ENCODE measurements around the gene KSR1.

The KSR1 gene

DNA sequence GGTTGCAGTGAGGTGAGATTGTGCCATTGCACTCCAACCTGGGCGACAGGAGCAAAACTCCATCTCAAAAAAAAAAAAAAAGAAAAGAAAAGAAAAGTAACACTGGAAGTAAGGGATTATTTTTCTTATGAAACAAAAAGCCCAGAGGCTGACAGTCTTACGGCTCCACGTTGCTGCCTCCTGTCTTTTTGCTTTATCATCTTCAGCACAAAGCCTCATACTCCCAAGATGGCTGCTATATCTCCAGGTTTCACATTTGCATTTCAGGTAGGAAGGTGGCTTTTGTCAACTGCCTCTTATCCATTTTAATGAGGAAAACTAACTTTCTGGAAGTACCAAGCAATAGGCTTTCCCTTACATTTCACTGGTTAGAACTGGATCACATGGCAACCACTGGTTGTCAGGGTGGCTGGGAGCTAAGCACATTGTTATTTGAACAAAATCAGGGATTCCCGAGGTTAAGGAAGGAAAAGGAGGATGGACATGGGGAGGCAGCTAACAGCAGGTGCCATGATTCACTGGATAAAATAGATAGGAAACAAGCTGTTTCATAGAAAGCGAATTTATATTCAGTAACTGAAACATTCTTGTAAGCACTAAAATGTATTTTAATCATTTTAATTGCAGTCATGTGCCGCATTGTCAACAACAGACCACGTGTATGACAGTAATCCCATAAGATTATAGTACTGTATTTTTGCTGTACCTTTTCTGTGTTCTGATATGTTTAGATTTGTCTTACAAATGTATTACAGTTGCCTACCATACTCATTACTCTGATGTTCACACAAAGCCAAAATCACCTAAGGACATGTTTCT lies 58.6 kb downstream of the KSR1 start:
- no peak for DNase-seq (ENCODE audit: low read depth)

DNA sequence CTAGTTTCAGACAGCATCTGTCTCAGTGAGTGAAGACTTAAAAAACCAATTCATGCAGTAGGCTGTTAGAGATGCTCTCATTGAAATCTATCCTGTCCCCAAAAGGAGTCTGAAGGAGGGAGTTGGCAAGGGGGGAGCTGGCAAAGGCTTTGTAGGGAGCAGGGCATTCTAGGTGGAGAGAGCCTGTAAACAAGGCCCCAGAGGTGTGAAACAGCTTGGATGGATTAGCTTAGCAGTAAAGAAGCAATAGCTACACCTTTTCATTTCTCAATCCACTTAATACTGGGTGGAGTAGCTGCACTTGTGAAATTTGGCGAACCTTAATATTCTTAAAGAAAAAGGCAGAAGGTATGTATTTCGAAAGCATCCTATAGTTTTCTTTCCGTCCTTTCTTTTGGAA lies 61.8 kb downstream of the KSR1 start:
- no peak for DNase-seq (ENCODE audit: low read depth)

DNA sequence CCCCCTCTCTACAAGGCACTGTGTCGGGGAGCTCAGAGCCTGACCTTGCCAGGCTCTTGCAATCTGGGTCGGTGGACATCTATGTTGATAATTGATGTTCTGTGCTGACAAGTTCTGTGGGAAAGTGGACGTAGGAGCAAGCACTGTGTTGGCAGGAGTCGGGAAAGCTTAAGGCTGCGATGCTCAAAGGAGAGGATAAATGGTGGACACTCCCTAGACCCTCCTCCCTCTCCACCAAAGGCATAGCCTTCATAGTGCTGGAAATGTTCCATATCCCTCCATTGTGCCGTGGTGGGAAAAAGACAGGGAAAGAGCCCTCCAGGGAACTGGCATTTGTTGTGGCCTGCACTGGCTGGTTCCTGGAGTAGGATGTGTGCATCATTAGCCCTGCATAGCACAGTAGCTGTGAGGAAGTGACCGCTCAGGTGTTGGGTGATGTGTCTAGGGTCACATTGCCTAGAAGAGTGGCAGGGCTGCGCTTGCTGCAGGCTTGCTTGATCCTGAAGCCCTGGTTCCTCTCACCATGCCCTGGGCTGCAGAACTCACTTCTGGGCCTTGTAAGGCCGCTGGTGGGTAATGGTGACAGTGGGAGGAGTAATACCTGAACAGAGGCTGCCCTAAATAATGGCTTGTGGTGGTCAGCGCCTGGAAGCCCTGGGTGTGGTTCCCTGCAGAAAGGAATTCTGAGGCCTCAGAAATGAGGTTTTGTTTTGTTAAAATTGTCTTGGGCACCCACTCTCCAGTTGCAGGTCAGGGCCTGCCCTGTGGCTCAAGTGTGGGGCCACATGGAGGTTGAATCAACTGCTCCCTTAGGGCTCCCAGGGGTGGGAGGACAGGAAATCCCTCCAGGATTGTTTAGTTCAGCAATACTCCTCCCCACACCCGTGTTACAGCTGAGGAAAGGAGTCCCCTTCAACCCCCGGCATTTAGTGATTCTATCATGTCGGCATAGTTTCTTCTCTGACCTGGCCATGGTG lies 62.6 kb downstream of the KSR1 start:
- DNase-seq (ENCODE audit: low read depth): no peak

DNA sequence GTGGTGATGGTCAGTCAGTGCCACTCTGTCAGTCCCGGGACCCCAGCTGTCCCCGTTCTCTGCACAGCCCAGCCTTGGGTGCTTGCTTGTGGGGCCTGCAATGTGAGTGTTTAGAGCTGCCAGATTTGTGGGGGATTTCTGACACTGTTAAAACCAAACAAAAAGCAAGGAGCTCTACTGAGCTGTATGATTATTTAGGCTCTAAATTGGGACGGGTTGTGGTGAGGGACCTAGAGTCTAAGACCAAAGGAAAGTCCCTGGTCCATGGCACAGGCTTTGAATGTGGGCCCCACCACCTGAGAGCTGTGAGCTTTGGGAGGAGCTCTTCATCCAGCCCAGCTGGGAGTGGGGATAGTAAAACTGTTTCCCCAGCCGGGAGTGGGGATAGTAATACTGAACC lies 63.3 kb downstream of the KSR1 start:
- DNase-seq (ENCODE audit: low read depth): no peak

DNA sequence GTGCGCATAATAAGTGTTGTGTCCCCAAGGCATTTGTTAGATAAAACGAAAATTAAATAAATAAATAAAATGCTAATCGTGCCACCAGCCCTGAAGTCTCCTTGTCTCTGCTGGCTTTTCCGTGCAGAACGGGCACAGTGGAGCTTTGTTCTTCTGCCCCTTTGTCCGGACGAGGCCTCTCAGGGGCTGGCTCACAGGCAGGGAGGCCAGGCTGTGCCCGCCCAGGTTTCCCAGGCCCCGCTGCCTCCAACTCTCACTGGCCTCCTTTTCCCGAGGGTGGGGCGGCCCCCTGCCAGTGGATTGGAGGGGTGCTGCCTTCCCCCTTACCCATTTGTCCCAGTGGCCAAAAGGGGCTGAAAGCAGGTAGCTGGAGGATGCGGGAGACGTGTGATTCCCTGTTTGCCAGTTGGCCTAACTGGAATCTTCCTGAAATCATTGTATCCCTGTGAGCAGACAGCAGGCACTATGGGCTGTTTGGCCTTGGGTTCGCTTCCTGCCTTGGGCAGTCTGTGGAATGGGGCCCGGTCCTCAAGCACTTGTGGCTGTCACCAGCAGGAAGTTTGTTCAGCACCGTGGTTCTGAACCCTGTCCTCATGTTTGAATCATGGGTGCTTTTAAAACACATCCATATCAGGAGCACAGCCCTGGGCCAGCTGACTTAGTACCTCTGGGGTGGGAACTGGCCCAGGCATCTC lies 64.4 kb downstream of the KSR1 start:
- DNase-seq (ENCODE audit: low read depth): no peak

DNA sequence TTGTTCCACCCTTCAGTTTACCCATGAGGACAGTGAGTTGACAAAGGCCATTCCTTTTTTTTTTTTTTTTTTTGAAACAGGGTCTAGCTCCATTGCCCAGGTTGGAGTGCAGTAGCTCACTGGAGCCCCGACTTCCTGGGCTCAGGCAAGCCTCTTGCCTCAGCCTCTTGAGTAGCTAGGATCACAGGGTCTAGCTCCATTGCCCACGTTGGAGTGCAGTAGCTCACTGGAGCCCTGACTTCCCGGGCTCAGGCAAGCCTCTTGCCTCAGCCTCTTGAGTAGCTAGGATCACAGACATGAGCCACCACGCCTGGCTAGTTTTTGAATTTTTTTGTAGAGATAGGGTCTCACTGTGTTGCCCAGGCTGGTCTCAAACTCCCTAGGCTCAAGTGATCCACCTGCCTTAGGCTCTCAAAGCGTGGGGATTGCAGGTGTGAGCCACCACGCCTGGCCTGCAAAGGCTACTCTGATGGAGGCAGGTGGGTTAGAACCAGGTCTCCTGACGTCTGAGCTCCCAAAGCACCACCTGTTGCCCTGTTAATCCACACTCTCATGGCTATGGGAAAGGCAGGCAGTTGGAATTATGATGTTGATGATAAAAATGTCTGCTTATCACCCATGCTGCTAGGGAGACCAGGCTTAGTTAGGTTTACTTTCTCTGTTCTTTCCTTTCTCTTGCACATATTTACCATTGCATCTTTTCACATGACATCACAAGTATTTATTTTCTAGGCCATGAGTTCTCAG lies 65.2 kb downstream of the KSR1 start:
- no peak for DNase-seq (ENCODE audit: low read depth)

DNA sequence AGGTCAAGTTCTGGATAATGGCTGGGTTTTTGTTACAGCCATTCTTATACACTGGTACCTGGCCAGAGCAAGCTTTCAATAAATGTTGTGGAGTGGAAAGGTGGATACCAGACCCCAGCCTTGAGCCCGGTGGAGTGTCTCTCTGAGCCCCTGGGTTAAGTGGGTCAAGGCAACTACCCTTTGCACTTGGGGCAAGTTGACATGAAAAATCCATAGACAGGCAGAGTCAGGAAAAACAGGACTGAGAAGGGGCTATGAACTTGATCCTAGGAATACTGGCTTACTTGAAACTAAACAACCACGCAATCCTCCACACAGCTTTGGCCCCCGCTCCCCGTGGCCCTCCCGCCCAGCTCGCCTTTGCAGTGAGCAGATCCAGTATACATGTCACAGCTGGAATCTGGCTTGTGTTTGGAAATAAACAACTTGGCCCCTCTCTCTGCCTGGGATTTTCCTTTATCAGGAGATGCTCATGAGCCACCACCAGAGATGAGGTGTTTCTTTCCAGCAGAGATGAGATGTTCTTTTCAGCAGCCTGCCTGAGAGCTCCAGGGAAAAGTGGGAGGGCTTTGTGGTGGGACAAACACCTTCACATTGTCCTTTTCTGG lies 65.9 kb downstream of the KSR1 start:
- no peak for DNase-seq (ENCODE audit: low read depth)

DNA sequence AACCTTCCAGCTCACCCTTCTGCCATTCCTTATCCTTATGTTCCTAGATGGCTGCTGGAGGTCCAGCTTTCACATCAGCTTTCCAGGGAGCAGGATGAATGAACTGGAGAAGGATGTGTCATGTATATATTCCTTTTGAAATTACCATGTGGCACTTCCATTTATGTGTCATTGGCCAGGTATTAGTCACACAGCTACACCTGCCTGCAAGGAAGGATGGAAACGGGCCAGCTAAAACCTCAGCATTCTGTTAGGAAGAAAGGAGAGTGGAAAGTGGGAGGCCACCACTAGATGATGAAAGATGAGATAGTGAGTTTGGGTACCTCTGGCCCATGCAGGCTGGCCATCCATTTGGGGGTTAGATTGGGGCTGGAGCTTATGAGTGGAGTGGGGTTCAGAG lies 67.5 kb downstream of the KSR1 start:
- no peak for DNase-seq (ENCODE audit: low read depth)

DNA sequence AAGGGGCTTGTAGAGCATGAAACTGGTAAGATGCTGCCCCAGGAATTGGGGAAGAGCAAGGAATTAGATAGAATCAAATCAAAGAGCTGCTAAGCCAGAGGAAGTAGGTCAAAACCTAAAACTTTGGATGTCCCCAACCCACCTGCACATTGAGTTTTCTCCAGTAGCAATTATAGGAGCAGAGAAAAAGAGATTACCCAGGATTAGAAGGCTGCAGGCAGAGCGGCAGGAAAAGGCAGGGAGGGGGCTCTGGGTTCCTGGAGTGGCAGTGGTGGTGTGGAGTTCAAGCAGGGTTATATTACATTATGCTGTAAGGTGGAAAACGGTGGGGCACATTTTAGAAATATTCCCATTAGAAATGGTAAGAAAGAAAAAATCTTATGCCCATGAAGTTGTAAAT lies 68.3 kb downstream of the KSR1 start:
- no peak for DNase-seq (ENCODE audit: low read depth)

DNA sequence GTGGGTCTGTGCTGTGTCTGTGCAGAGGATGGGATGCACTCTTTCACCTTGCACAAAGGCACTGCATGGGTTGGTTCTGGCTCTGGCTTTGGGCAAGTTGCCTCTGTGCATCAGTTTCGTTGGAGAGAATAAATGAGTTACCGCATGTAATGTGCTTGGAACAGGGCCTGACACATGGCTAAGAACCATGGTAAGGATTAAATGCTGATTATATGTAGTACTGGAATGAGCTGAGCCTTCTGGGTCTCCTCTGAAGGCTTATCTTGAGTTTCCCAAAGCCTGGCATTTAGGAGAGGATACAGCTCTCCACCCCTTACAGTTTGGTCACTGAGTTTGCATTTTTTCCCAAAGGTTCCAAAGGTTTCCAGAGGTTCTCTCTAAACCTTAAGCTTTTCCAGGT lies 69.1 kb downstream of the KSR1 start:
- DNase-seq (ENCODE audit: low read depth): no peak

DNA sequence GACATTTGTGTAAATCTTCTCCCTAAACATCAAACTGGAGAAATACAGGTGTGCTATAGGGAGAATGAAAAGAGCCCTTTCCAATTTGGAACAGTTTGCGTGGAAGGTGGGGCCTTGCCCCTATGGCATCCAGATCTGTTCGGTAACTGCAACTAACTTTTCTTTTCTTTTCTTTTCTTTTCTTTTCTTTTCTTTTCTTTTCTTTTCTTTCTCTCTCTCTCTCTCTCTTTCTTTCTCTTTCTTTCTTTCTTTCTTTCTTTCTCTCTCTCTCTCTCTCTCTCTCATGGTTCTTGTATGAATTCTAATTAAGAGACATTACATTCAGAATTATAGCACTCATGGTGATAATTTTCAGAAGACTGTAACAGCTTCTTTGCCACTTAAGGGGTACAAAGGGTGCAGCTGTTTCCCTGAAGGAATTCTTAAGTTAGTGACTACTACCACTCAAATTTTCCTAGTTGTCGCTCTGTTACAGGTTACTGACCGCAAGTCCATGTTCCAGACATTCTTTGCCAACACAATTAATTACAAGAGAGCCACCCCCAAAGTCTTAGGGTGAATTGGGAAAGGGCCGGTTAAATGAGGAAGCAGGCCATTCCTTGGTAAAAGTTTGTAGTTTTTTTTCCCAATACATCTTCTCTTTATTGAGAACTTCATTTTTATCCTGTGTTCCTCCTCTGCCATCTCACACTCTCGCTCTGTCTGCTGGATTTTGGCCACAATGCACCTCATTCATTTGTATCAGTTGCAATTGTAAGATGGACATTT lies 69.8 kb downstream of the KSR1 start:
- DNase-seq (ENCODE audit: low read depth): no peak

DNA sequence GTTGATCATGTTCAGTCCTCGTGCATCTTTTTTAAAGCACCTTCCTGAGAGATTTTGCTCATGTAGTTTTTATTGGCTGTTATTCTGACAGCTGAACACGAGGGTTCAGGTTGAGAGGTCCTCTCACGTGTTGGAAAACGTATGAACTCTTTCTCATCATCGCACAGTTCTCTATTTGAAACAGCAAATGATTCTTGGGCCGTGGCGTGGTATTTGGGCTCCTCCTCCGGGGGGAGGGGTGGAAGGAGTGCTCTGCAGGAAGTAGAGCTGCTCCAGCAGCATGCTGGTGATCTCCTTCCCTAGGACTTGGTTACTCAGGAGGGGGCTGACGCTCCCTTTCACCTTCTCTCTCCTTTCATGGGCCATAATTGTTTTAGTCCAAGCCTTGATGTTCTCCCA lies 70.4 kb downstream of the KSR1 start:
- no peak for DNase-seq (ENCODE audit: low read depth)

DNA sequence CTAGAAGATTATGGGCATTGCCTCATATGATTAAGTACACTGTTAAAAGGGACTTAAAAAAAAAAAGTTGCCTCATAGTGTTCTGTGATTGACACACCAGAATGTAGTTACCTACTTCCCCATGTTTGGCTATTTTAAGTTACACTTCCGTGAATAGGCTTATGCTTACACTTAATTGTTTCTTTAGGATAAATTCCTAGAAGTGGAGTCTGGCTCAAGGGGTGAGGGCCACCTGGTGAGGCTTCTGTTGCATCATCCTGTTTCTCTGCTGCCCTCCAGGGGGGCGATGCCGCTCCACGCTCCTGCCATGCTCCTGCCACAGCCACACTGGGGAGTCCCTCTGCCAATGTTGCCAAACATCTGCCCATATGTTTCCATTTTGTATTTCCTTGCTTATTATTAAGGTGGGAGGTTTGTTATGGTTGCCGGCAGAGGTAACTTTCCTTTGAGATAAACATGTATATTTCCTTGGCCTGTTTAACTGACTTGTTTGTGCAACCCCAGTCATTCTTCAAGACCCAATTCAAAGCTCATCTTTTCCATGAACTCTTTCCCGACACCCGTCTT lies 73.1 kb downstream of the KSR1 start:
- no peak for DNase-seq (ENCODE audit: low read depth)

DNA sequence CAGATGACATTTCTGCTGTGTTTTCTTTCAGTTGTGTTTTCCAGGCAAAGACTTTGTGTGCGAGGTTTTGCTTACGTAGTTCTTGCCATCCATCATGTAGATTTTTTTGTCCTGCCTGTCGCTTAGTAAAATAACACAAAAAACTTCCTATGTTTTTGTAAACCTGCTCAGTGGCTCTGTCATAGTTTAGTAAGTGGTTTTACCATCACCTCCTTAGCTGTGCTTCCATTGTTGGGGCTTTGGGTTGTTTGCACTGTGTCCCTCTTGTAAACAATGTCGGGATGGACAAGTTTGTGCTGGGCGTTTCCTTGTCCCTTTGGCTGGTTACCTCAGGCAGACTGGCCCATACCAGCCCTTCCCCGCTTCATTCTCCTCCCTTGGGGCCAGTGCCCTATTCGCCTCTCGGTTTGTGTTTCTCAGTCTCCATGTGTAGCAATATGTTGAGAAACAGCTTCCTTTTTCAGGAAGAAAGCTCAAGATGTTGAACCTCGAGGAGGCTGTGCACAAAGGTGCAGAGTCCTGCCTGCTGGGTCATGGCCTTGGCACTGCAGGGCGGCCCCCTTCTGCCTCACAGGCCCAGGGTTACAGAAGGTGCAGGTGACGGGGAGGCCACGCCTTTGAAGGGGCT lies 74.6 kb downstream of the KSR1 start:
- no peak for DNase-seq (ENCODE audit: low read depth)

DNA sequence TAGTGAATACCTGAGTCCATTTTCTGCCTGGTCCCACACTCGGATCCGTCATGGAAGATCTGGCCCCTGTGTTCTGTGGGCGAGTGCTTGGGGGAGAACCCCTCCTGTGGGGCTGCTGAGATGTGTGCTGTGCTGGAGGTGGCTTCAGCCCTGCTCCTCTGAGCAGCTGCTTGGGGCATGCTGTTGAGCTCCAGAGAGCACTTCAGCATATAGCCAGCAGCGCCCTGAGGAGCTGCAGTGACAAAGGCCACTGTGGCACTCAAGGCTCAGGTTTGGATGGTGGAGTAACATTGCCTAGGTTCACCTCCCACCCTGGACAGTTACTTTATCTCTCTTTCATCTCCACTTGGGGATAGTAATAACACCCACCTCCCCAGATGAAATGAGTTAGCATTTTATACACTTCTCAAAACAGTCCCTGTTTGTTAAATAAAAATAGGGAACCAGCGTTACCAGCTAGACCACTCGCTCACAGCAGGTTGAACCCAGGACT lies 75.3 kb downstream of the KSR1 start:
- no peak for DNase-seq (ENCODE audit: low read depth)

DNA sequence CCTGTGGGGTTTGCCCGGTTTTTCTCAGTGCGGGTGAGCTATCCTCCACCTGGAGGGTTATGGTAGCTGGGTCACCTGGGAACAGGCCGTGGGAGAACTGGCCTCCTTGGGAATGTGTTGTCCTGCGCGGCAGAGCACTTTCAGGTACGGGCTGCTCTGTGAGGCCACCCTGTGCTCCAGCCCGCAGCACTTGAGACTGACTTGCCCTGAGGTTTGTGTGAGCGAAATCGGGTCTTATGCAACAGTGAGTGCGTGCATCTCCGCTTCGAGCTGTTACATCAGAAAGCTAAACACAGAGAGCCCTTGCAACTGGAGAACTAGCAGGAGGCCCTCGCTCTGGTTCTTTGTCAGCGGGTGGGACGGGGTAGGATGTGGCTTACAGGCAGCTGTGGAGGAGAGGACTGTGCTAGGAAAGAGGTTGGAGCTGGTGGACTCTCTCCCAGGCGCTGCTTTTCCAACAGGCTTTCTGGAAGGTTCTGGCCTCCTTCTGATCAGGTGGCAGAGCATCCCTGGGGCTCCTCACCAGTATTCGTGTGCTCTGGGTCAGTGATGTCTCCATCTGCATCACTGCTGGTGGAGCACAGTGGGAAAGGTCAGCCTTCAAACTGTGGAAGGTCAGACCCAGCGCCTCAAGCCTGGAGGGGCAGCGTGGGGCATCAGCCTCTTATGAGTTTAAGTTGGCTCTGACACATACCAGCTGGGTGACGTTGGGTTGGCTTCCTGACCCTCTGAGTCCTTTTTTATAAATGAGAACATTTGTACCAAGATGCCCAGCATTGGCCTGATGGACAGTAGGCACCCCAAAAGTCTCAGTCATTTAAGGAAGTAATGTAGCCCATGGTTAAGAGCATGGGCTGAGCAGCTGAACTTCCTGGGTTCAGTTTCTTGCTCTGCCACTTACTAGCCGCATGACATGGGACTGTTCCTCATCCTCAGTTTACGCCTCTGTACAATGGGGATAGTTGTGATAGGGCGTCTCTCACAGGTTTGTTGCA lies 76.3 kb downstream of the KSR1 start:
- DNase-seq (ENCODE audit: low read depth): no peak

DNA sequence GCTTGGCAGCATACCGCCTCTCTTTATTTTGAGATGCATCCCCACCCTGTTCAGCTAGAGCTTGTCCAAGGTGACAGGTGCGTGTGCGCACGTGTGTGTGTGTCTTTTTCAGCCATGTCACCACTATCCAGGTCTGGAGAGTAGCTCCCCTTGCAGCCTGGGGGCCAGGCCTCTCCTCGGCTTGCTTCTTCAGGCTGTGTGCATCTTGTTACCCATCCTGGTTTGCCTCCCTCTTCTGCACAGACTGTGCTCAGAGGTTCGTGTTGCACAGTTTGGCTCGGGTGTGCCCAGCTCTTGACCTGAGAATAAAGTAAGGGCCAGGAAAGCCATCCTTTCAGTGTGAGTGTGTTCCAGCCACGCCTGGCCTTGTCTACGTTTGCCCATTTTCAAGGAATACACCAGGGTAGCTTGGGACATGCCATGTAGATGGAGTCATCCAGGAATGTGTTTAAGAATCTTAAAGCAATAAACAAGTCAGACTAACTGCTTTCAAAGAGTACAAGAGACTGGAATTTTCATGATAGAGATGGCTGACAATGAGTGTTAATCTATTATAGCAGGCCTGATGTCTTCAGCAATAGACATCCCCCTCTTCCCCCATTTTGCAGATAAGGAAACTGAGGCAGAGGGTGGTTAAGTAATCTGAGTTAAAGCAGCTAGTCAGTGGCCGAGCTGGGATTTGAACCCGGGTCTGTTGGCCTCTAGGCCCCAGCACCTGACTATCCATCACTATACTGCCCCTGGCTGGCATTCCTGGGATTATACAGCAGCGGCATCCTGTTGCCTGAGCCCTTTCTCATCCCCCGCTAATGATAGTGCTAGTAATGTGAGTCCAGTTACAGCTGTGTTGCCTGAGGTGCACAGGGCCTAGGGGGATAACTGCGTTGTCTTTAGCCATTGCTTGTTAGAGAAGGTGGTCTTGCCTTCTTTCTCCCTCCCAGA lies 77.9 kb downstream of the KSR1 start:
- DNase-seq (ENCODE audit: low read depth): peak; percentile 17
